GM21423 (cell line): ENCODE results near the gene METTL26.

ENCODE experiments used
- ATAC-seq: cut with Tn5 transposase; IDR thresholded peaks from one replicate; pipeline ENCODE4 v1.9.1; 2021; ENCODE audit warnings: mild to moderate bottlenecking, moderate library complexity; ENCODE audit not compliant: unreplicated experiment

METTL26 gene

GRCh38 chr16:641326-642188 is 5.5 kb upstream of the METTL26 start, which contains the start of gene MCRIP2:
TSS of gene MCRIP2 (plus strand) at chr16:641828. CDS start at chr16:641992, 164 bp downstream.
- peak; percentile 50 for ATAC-seq

GRCh38 chr16:640614-641013 is 4.5 kb upstream of the METTL26 start:
- ATAC-seq: no peak

- ATAC-seq: no peak
These were observed 2.7 kb upstream of the METTL26 start for GRCh38 chr16:638836-639235.

GRCh38 chr16:638034-638543 is 2.0 kb upstream of the METTL26 start:
- ATAC-seq: no peak

GRCh38 chr16:637081-638018 is 1.2 kb upstream of the METTL26 start:
- no peak for ATAC-seq

GRCh38 chr16:635573-636205 is 416 bp downstream of the METTL26 start:
- ATAC-seq: no peak

GRCh38 chr16:634996-635395 is 1.1 kb downstream of the METTL26 start:
- ATAC-seq: no peak

GRCh38 chr16:634051-634670 is 1.9 kb downstream of the METTL26 start:
- ATAC-seq: no peak

GRCh38 chr16:633336-634050 is 2.6 kb downstream of the METTL26 start:
- no peak for ATAC-seq

- ATAC-seq: no peak
These were observed 3.4 kb downstream of the METTL26 start for GRCh38 chr16:632486-633335.

- no peak for ATAC-seq
These were observed 4.2 kb downstream of the METTL26 start for GRCh38 chr16:631808-632358.

- no peak for ATAC-seq
These were observed 5.2 kb downstream of the METTL26 start, which contains the start of gene WFIKKN1 for GRCh38 chr16:630815-631405. TSS of gene WFIKKN1 (plus strand) at chr16:630985. CDS start at chr16:631254, 269 bp downstream.

- ATAC-seq: no peak
These were observed 5.8 kb downstream of the METTL26 start for GRCh38 chr16:630249-630814.

GRCh38 chr16:629833-630248 is 6.3 kb downstream of the METTL26 start:
- no peak for ATAC-seq

GRCh38 chr16:629185-629832 is 6.8 kb downstream of the METTL26 start:
- ATAC-seq: no peak

GRCh38 chr16:628321-629061 is 7.6 kb downstream of the METTL26 start:
- ATAC-seq: no peak
